Peyer's patch (tissue), 4 donors: ENCODE measurements around the gene TCEANC. TPM values are rescaled to one million over a fixed set of nuclear protein-coding genes. Genes with fewer than 3 reads are reported as not detected.
"Not testable (repeated sequence)": the region's sequence is repeated elsewhere in the genome, so short reads cannot be mapped to it uniquely, and the experiment has no call there.

Source experiments
- DNase-seq, 3 donors: peaks; one replicate each; pipeline ENCODE4 v3.0.0-alpha.2; 2017 to 2019
- H3K27ac ChIP-seq, 4 donors: fragments of 200-600 bp; sonication (generic); one replicate each; pipeline ENCODE4 v1.5.1; 2016 to 2019
- H3K27me3 ChIP-seq, 2 donors: fragments of 200-600 bp; sonication (generic); one replicate each; pipeline ENCODE4 v1.5.1; 2019
- H3K36me3 ChIP-seq, 3 donors: fragments of 200-600 bp; sonication (generic); one replicate each; pipeline ENCODE4 v1.5.1; 2016 to 2019
- H3K4me1 ChIP-seq, 4 donors: fragments of 200-600 bp; sonication (generic); one replicate each; pipeline ENCODE4 v1.5.1; 2016 to 2019
- H3K4me3 ChIP-seq, 4 donors: fragments of 200-600 bp; sonication (generic); 1 replicate in 3 of 4; 2 replicates in 1 of 4; pipeline ENCODE4 v1.5.1; 2016 to 2019; ENCODE audit warnings: mild to moderate bottlenecking in 1 of 4
- H3K9me3 ChIP-seq, 4 donors: fragments of 200-600 bp; sonication (generic); one replicate each; pipeline ENCODE4 v1.5.1; 2016 to 2019; ENCODE audit warnings: mild to moderate bottlenecking in 1 of 4
- POLR2A ChIP-seq, 2 donors: fragments of 450-650 bp; IDR thresholded peaks; one replicate each; pipeline ENCODE4 v1.5.1; 2017; ENCODE audit warnings: antibody characterized with exemption in 2 of 2, mild to moderate bottlenecking in 2 of 2, moderate library complexity in 2 of 2
- total RNA-seq, 4 donors: library from RNA; depleted of rRNA; stranded (reverse); fragments of >200 nt; gene quantifications; one replicate each; pipeline ENCODE4 v1.1.0, GENCODE V29; 2016
- TF ChIP-seq, protein P1 (sequence below), 6 experiments: fragments of 450-650 bp in 4 of 6; fragments of 200-600 bp in 2 of 6; sonication (generic) in 1 of 6; IDR thresholded peaks; one replicate each; pipeline ENCODE4 v1.5.1; 2017 to 2019; ENCODE audit warnings: antibody characterized with exemption in 6 of 6, mild to moderate bottlenecking in 3 of 6, moderate library complexity in 1 of 6

Gene TCEANC
- total RNA-seq, 4 donors from 2014 or later, result 2.8 to 9.1 (median 5.8) TPM

DNA sequence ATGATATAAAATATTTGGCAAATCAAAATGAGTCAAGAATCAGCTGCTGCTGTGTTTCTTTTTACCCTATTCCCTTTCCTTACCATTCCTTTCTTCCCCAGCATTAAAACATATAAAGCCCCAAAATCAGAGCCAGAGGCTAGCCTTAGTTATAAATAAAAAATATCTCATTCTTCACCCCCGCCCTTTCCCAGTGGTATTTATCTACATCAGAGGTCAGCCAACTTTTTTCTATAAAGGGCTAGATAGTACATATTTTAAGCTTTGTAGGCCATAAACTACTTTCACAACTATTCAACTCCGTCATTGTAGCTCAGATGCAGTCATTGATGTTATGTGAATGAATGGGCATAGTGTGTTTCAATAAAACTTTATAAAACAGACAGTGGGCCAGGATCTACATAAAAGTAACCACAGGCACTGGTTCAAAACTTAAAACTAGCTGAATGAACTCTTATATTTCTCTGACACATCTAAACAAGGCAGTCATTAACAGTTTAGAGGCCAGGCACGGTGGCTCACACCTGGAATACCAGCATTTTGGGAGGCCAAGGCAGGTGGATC is 30.5 kb upstream of the TCEANC start:
- Histone ChIP-seq H3K4me3 (no peak overlapping the region), H3K9me3 (no peaks in the 10 kb centered on the region), H3K27ac (no peak overlapping the region), H3K4me1 (no peaks in the 10 kb centered on the region), H3K27me3 (no peaks in the 10 kb centered on the region), H3K36me3 (no peaks in the 10 kb centered on the region)
- no peak for DNase-seq
- TF ChIP-seq POLR2A (IDR thresholded peaks at IDR 0.05), result no peak
- TF ChIP-seq, protein P1, sequence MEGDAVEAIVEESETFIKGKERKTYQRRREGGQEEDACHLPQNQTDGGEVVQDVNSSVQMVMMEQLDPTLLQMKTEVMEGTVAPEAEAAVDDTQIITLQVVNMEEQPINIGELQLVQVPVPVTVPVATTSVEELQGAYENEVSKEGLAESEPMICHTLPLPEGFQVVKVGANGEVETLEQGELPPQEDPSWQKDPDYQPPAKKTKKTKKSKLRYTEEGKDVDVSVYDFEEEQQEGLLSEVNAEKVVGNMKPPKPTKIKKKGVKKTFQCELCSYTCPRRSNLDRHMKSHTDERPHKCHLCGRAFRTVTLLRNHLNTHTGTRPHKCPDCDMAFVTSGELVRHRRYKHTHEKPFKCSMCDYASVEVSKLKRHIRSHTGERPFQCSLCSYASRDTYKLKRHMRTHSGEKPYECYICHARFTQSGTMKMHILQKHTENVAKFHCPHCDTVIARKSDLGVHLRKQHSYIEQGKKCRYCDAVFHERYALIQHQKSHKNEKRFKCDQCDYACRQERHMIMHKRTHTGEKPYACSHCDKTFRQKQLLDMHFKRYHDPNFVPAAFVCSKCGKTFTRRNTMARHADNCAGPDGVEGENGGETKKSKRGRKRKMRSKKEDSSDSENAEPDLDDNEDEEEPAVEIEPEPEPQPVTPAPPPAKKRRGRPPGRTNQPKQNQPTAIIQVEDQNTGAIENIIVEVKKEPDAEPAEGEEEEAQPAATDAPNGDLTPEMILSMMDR (IDR thresholded peaks at IDR 0.05), result no peak

GRCh38 chrX:13627306-13627705 is 25.6 kb upstream of the TCEANC start:
- H3K36me3 ChIP-seq, result no peaks in the 10 kb centered on the region
- no peaks in the 10 kb centered on the region for H3K27me3 ChIP-seq
- no peak for DNase-seq
- TF ChIP-seq, protein P1 (IDR thresholded peaks at IDR 0.05), result no peak
- no peak for TF ChIP-seq POLR2A (IDR thresholded peaks at IDR 0.05)
- H3K27ac ChIP-seq, result no peak overlapping the region
- no peak overlapping the region for H3K4me3 ChIP-seq
- no peaks in the 10 kb centered on the region for H3K4me1 ChIP-seq
- no peaks in the 10 kb centered on the region for H3K9me3 ChIP-seq

- not testable (repeated sequence) for H3K27me3 ChIP-seq, H3K27ac ChIP-seq, DNase-seq, H3K4me3 ChIP-seq, H3K9me3 ChIP-seq, H3K36me3 ChIP-seq, H3K4me1 ChIP-seq
Observed at GRCh38 chrX:13637224-13637623, 15.7 kb upstream of the TCEANC start.

- DNase-seq, result no peak
- Histone ChIP-seq H3K27me3 (no peaks in the 10 kb centered on the region), H3K9me3 (peaks cover 0 to 9% (median 0%) of the 10 kb centered on the region in 4 donors), H3K4me3 (no peak overlapping the region), H3K27ac (no peak overlapping the region), H3K4me1 (no peaks in the 10 kb centered on the region), H3K36me3 (no peaks in the 10 kb centered on the region)
- TF ChIP-seq, protein P1 (IDR thresholded peaks at IDR 0.05), result no peak
- no peak for TF ChIP-seq POLR2A (IDR thresholded peaks at IDR 0.05)
Observed at GRCh38 chrX:13638021-13638420, 14.9 kb upstream of the TCEANC start.

DNA sequence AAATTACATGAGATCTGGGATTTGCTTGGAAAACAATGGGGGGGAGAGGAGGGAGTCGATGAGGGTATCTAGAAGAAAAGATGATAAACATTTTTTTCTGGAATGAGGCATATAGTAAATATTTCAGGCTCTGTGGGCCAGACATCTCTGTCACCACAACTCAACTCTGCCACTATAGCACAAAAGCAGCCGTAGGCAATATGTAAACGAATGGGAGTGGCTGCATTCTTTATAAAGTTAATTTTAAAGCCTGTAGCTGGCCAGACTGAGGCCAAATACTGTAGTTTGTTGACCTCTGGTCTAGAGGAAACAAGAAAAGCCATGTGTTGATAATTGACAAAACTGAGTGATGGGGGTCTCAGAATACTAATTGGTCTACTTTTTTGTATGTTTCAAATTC is 14.1 kb upstream of the TCEANC start:
- TF ChIP-seq, protein P1 (IDR thresholded peaks at IDR 0.05), result no peak
- no peak for TF ChIP-seq POLR2A (IDR thresholded peaks at IDR 0.05)
- peaks cover 0 to 9% (median 0%) of the 10 kb centered on the region in 4 donors for H3K9me3 ChIP-seq
- DNase-seq, result no peak
- H3K4me3 ChIP-seq, result no peak overlapping the region
- no peaks in the 10 kb centered on the region for H3K36me3 ChIP-seq
- no peaks in the 10 kb centered on the region for H3K27me3 ChIP-seq
- no peak overlapping the region for H3K27ac ChIP-seq
- no peaks in the 10 kb centered on the region for H3K4me1 ChIP-seq

- H3K4me3 ChIP-seq, DNase-seq, H3K9me3 ChIP-seq, H3K27ac ChIP-seq, H3K4me1 ChIP-seq, H3K27me3 ChIP-seq, H3K36me3 ChIP-seq: not testable (repeated sequence)
Observed at GRCh38 chrX:13641684-13642083, 11.3 kb upstream of the TCEANC start.
